Osteoblast (primary cell): ENCODE measurements around the gene SUSD5. TPM values are rescaled to one million over a fixed set of nuclear protein-coding genes. Genes with fewer than 3 reads are reported as not detected.
A peak's percentile ranks its signal among the peaks of the same experiment; 100 is the strongest.
"Not testable (repeated sequence)": the region's sequence is repeated elsewhere in the genome, so short reads cannot be mapped to it uniquely, and the experiment has no call there.

Experiments
- DNase-seq: peaks from one replicate; pipeline ENCODE4 v3.0.0; 2011; ENCODE audit warnings: low spot score, mixed read lengths; ENCODE audit not compliant: insufficient read length; ENCODE audit errors: missing footprints
- H2AFZ ChIP-seq: 2 replicates; pipeline ENCODE4 v1.6.0; 2011; ENCODE audit warnings: mild to moderate bottlenecking, low read length
- H3K27ac ChIP-seq: 2 replicates; pipeline ENCODE4 v1.5.1; 2011; ENCODE audit warnings: mild to moderate bottlenecking, low read depth, low read length, moderate library complexity
- H3K27me3 ChIP-seq: 2 replicates; pipeline ENCODE4 v1.6.0; 2012; ENCODE audit warnings: mild to moderate bottlenecking, control low read depth, inconsistent platforms, low read length, moderate library complexity; ENCODE audit not compliant: insufficient read depth
- H3K36me3 ChIP-seq: 2 replicates; pipeline ENCODE4 v1.5.1; 2011; ENCODE audit warnings: mild to moderate bottlenecking, low read length, control low read depth, moderate library complexity; ENCODE audit not compliant: insufficient read depth
- H3K4me1 ChIP-seq: 2 replicates; pipeline ENCODE4 v1.5.1; 2011; ENCODE audit warnings: mild to moderate bottlenecking, low read length, control low read depth, moderate library complexity; ENCODE audit not compliant: insufficient read depth
- H3K4me2 ChIP-seq: 2 replicates; pipeline ENCODE4 v1.6.0; 2011; ENCODE audit warnings: mild to moderate bottlenecking, low read length; ENCODE audit not compliant: insufficient read depth
- H3K4me3 ChIP-seq: fragments of 200-600 bp; sonication (generic); 3 replicates; pipeline ENCODE4 v1.5.1; 2012; ENCODE audit warnings: mild to moderate bottlenecking, low read length, inconsistent platforms; ENCODE audit not compliant: insufficient read depth
- H3K79me2 ChIP-seq: 2 replicates; pipeline ENCODE4 v1.6.0; 2012; ENCODE audit warnings: mild to moderate bottlenecking, low read length, control low read depth, inconsistent platforms; ENCODE audit not compliant: insufficient read depth
- H3K9me3 ChIP-seq: 2 replicates; pipeline ENCODE4 v1.5.1; 2011; ENCODE audit warnings: low read depth, low read length, control low read depth
- H4K20me1 ChIP-seq: 2 replicates; pipeline ENCODE4 v1.6.0; 2012; ENCODE audit warnings: mild to moderate bottlenecking, low read length, control low read depth; ENCODE audit not compliant: insufficient read depth
- total RNA-seq: library from RNA; depleted of rRNA; stranded (reverse); fragments of >200 nt; gene quantifications from 2 replicates; pipeline ENCODE4 v1.2.3, GENCODE V29; 2012
- TF ChIP-seq, protein P1 (sequence below): IDR thresholded peaks from 2 replicates; pipeline ENCODE4 v1.5.1; 2011; ENCODE audit warnings: mild to moderate bottlenecking, low read depth, low read length, moderate library complexity; ENCODE audit errors: extremely low read depth

SUSD5 gene
- total RNA-seq, 1 donor, result 10.9 TPM

DNA sequence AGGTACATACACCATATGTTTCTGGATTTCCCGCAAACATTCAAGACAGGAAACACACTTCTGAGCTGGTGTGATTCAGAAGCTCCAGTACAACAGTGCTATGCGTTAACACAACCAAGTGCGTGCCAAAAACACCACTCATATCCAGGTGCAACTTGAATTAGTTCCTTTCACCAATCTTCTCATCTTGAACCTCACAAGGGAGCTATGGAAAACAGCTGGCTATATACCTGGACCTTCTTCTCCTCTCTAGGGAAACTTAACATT, 31.3 kb downstream of the SUSD5 start:
- Histone ChIP-seq H2AFZ (no peak overlapping the region), H3K36me3 (no peaks in the 10 kb centered on the region), H4K20me1 (no peaks in the 10 kb centered on the region), H3K4me2 (no peak overlapping the region), H3K9me3 (no peaks in the 10 kb centered on the region), H3K79me2 (no peaks in the 10 kb centered on the region), H3K4me1 (no peaks in the 10 kb centered on the region), H3K4me3 (no peak overlapping the region), H3K27ac (no peak overlapping the region), H3K27me3 (no peaks in the 10 kb centered on the region)
- no peak for DNase-seq
- TF ChIP-seq, protein P1, sequence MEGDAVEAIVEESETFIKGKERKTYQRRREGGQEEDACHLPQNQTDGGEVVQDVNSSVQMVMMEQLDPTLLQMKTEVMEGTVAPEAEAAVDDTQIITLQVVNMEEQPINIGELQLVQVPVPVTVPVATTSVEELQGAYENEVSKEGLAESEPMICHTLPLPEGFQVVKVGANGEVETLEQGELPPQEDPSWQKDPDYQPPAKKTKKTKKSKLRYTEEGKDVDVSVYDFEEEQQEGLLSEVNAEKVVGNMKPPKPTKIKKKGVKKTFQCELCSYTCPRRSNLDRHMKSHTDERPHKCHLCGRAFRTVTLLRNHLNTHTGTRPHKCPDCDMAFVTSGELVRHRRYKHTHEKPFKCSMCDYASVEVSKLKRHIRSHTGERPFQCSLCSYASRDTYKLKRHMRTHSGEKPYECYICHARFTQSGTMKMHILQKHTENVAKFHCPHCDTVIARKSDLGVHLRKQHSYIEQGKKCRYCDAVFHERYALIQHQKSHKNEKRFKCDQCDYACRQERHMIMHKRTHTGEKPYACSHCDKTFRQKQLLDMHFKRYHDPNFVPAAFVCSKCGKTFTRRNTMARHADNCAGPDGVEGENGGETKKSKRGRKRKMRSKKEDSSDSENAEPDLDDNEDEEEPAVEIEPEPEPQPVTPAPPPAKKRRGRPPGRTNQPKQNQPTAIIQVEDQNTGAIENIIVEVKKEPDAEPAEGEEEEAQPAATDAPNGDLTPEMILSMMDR, result no peak

DNA sequence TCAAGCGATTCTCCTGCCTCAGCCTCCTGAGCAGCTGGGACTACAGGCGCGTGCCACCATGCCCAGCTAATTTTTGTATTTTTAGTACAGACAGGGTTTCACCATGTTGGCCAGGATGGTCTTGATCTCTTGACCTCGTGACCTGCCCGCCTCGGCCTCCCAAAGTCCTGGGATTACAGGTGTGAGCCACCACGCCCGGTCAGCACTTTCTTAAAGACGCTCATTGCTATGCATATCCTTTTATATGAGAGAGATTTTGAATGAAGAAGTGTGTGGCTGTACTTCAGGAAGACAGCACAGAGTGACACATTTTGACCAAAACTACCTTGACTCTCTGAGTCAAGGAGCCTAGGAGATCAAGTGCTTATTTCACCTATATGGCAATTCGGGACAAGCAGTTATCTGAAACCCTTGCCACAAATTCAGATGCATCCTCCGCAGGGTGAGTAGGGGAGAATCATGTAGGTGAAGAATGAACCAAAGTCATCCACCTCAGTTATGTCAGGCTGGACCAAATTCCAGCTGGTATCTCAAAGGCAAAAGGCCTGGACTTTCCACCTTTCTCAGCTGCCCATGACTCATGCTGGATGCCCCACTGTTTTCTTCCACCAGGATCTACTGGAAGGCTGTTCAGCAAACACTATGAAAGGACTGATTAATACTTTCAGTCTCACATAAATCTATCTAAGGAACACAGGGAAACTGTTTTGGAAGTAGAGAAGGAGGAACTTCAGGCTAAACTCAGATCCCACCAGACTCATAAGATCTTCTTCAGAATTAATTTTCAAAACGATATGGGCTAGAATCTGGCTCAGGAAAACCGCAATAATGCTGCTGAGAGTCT, 31.9 kb downstream of the SUSD5 start:
- H3K9me3 ChIP-seq, result no peaks in the 10 kb centered on the region
- DNase-seq, result peak; percentile 55
- no peaks in the 10 kb centered on the region for H3K36me3 ChIP-seq
- H3K4me3 ChIP-seq, result no peak overlapping the region
- H2AFZ ChIP-seq, result peak overlapping the region; percentile 10
- H3K79me2 ChIP-seq, result no peaks in the 10 kb centered on the region
- no peaks in the 10 kb centered on the region for H3K27me3 ChIP-seq
- H3K4me2 ChIP-seq, result no peak overlapping the region
- H4K20me1 ChIP-seq, result no peaks in the 10 kb centered on the region
- no peaks in the 10 kb centered on the region for H3K4me1 ChIP-seq
- H3K27ac ChIP-seq, result no peak overlapping the region
- TF ChIP-seq, protein P1, result no peak

DNA sequence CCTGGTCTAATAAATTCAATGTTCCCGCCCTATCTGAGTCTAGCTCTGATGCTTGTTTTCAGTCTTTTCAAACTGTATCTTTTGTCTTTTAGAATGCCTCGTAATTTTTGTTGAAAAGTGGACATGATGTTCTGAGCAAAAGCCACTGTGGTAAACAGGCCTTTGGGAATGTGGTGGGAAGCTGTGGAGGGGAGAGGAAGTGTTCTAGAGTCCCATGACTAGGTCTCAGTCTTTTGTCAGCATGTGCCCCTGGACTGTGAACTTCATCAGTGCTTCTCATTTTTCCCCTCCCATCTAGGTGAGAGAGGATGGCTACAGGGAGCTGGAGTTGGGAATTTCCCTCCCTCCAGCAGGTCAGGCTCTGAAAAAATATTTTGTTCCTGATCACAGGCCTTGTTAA, 33.7 kb downstream of the SUSD5 start:
- DNase-seq, result no peak
- Histone ChIP-seq H3K9me3 (no peaks in the 10 kb centered on the region), H3K4me2 (no peak overlapping the region), H2AFZ (no peak overlapping the region), H3K36me3 (no peaks in the 10 kb centered on the region), H3K27me3 (no peaks in the 10 kb centered on the region), H3K79me2 (no peaks in the 10 kb centered on the region), H3K27ac (no peak overlapping the region), H3K4me3 (no peak overlapping the region), H4K20me1 (no peaks in the 10 kb centered on the region), H3K4me1 (no peaks in the 10 kb centered on the region)
- TF ChIP-seq, protein P1, result no peak

DNA sequence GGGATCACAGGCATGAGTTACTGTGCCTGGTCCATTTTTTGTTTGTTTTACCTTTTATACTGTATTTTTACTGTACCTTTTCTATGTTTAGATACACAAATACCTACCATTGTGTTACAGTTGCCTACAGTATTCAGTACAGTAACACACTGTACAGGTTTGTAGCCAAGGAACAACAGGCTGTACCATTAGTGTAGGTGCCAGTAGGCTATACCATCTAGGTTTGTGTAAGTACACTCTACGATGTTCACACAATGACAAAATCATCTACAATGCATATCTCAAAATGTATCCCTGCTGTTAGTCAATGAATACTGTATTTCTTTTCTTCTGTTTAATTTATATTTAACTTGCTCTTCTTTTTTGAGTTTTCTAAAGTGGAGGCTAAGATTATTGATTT, 37.0 kb downstream of the SUSD5 start:
- not testable (repeated sequence) for H4K20me1 ChIP-seq, H3K9me3 ChIP-seq, H3K4me1 ChIP-seq, H3K4me3 ChIP-seq, H3K4me2 ChIP-seq, DNase-seq, H3K79me2 ChIP-seq, H3K27me3 ChIP-seq, H3K36me3 ChIP-seq, H3K27ac ChIP-seq, H2AFZ ChIP-seq
